Activated CD8-positive, alpha-beta memory T cell treated with anti-CD3 and anti-CD28 coated beads for 36 hours (primary cell): Measurements from ENCODE around the gene OR4F6. TPM values are rescaled to one million over a fixed set of nuclear protein-coding genes. Genes with fewer than 3 reads are reported as not detected.
"Not testable (repeated sequence)": the region's sequence is repeated elsewhere in the genome, so short reads cannot be mapped to it uniquely, and the experiment has no call there.

Source experiments
- CTCF ChIA-PET: fragments of 350-600 bp; sonication (Branson Sonifier 250); formaldehyde crosslinking; loops from one replicate; lab custom pipeline; 2021; ENCODE audit warnings: antibody characterized with exemption; lab: Charles Lee
- POLR2A ChIA-PET: fragments of 350-600 bp; sonication (Branson Sonifier 250); formaldehyde crosslinking; loops from one replicate; lab custom pipeline; 2021; ENCODE audit warnings: antibody characterized with exemption; lab: Charles Lee
- total RNA-seq, 2 experiments: library from RNA; stranded (reverse); gene quantifications; one replicate each; pipeline ENCODE4 v1.2.3, GENCODE V29; 2021

OR4F6 gene, protein sequence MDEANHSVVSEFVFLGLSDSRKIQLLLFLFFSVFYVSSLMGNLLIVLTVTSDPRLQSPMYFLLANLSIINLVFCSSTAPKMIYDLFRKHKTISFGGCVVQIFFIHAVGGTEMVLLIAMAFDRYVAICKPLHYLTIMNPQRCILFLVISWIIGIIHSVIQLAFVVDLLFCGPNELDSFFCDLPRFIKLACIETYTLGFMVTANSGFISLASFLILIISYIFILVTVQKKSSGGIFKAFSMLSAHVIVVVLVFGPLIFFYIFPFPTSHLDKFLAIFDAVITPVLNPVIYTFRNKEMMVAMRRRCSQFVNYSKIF
- not detected for total RNA-seq

DNA sequence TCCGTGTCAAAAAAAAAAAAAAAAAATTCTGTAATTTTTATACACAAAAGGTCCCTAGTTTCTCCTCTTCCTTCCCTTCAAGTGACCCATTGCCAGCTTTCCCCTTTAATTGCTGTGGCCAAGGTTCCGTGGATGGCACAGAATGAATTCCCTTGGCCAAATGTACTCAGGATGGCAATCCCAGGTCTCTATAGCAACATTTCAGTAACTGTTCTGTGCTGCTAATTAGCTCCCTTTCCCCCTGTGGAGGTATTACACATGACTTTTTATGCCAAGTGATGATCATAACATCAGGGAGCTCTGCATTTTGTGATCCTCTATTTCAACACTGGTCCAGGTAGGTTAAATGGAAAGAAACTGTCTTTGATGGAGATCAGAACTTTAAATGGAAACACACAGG, at the start of gene OR4F6:
Gene OR4F6 (plus strand): TSS at position 301 of the 400 bp plus-strand sequence. CDS start 2,211 bp downstream, outside the sequence.
- CTCF ChIA-PET, result no interaction called here
- POLR2A ChIA-PET, result no interaction called here

- CTCF ChIA-PET, POLR2A ChIA-PET: not testable (repeated sequence)
Observed at GRCh38 chr15:101764669-101765339, 38.5 kb upstream of the OR4F6 start.

DNA sequence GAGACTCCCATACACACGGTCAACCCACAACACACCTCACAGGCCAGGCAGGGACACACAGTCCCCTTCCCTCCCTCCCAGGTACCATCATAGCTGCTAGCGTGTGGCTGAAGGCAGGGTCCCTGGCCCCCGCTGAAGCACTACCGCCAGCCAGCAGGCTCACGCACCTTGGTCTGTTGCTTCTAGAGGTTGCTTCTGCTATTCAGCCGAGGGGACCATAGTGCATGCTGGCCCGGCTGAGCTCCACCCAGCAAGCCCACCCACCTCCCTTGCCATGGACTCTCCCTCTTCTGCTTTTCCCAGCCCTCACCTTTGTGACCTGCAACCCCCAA, 38.0 kb upstream of the OR4F6 start:
- CTCF ChIA-PET, POLR2A ChIA-PET: not testable (repeated sequence)

DNA sequence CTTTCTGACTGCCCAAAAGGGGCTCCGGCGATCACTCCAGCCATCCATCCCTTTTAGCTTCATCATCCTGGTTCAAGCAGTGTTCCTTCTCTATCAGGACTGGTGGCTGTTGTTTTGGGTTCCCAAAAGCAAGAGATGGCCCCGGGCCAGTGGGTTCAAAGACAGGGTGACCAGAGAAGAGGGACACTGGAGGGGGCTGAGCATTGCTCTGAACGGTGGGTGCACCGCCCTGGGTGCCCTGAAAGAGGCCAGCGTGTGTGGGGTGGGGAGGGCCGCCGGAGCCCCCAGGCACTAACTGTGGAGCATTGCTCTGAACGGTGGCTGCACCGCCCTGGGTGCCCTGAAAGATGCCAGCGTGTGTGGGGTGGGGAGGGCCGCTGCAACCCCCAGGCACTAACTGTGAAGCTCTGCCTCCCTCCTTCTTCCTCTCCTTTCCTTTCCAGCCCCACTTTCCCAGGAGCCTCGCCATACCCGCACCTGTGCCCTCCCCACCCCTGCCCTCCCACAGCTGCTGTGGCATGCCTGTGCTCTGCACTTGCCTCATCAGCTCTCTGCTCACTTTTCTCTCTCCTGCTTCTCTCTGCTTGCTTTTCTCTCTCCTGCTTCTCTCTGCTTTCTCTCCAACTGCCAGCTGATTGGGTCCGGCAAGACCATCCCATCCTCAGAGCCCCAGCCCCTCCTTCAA, 37.4 kb upstream of the OR4F6 start:
- ChIA-PET CTCF (no interaction called here), POLR2A (no interaction called here)

DNA sequence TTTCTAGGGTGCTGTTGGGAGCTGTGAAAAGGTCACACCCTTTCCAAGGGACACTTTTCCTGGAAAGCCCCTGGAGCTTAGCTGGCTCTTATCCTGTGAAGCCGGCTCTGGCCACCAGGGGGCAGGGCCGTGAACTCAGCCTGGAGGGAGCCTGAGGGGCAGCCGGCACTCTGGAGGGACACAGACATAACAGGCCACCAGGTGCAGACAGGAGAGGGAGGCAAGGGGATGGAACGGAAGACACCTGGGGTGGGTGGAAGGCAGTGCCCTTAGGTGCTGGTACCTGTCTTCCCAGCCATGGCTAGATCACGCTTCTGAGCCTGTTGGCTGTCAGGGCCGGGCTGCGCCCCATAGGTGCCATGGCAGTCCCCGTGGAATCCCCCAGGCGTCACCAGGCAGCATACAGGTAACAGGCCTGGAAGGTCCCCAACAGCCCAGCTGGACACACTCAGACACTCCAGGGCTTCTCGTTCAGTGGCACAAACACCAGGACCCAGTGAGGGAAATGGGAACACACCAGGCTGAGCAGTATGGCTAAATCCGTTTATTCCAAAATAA, 36.1 kb upstream of the OR4F6 start:
- CTCF ChIA-PET, POLR2A ChIA-PET: not testable (repeated sequence)

GRCh38 chr15:101772921-101773320, 30.4 kb upstream of the OR4F6 start:
- ChIA-PET POLR2A (no interaction called here), CTCF (no interaction called here)

DNA sequence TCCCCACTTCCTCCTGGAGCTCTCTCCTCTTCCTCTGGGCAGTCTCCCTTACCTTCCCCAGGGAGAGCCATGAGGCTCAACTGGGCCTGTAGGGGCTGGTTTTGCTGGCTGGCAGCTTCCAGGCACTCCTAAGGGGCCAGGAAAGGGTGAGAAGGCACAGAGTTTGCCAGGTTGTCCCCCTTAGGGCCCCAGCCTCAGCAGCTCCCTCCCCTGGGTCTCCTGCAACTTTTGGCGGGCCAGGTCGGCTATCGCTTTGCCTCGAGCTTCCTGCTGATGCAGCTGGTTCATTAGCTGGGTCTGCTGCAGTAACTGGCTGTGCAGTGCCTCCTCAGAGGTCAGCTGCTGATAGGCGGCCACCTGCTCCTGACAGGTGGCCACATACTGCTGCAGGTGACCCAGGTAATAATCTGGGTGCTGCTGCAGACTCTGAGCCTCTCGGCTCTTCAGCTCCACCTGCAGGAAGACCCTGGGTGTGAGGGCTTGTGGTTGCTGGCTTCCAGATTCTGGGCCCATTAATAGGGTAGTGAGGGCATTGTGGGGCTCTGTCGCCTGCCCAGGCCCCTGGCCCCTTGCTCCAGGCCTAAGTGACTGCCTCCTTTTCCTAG, 29.7 kb upstream of the OR4F6 start:
- ChIA-PET POLR2A (no interaction called here), CTCF (no interaction called here)

DNA sequence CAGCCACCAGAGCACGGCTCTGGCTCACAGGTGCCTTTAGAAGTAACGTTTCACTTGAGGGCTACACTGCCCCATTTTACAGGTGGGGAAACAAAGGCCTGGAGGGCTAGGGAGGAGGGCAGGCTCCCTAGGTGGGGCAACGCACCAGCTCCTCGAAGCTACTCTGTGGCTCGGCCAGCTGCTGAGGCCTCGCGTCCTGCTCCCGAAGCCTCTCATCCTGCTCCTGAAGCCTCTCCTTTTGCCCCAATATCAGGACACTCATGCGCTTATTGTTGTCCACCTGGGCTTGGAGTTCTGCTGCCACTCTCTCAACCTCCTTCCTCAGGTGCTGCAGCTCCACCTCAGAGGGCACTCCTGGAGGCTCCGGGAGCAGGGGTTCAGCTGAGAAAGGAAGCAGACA, 28.2 kb upstream of the OR4F6 start:
- ChIA-PET POLR2A (no interaction called here), CTCF (no interaction called here)

GRCh38 chr15:101778576-101778975, 24.7 kb upstream of the OR4F6 start:
- POLR2A ChIA-PET, CTCF ChIA-PET: not testable (repeated sequence)

DNA sequence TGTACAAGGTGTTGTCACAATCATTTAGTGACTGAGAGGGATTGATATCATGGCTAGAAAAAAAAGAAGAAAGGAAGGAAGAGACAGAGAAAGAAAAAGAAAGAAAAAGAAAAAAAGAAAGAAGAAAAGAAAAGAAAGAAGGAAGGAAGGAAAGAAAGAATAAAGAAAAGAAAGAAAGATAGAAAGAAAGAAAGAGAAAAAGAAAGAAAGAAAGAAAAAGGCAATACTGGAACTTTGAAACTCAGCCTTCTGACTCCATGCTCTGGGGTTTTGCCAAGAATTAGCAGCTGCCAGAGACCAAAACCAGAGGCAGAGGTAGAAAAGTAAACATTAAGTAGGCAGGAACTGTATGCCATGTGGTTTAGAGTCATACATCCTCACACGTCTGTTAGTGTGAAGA, 23.1 kb upstream of the OR4F6 start:
- POLR2A ChIA-PET, CTCF ChIA-PET: not testable (repeated sequence)

DNA sequence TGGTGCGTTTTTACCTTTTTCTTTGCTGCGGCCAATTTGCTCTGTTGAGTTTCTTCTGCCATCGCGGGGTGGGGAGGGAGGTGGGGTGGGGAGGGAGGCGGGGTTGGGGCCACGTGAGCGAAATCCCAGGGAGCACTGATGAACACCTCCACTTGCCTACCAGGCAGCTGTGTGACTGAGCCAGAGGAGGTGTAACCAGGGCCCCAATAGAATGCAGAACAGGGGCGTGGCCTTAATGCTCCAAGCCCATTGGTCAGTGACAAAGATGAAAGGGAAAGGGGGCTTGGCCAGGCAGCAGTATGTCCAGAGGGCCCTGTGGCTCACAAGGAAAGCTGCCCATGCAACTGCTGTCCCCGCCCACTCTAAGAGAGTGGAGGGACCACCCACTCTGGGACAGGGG, 21.4 kb upstream of the OR4F6 start:
- CTCF ChIA-PET, result no interaction called here

GRCh38 chr15:101784644-101785043, 18.7 kb upstream of the OR4F6 start:
- CTCF ChIA-PET, result no interaction called here

More for the DNA sequence above, 21.4 kb upstream of the OR4F6 start:
- POLR2A ChIA-PET, result no interaction called here

DNA sequence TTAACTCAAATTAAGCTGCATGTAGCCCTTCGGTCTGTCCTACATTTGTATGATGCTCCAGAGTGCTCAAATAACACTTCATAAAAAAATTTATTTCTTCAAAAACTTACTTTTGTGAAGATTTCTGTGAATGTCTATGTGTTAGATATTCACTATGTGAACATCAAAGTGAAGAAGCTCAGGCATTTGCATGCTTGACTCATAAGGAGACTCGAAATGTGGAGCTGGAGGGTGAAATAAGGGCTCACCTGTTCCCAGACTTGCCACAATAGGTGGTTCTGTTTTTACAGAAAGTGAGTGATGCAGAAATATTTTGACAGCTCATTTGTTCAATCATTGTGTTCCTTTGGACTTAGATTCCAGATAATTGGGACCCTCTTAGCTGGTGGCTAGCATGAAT, 16.9 kb upstream of the OR4F6 start:
- CTCF ChIA-PET, POLR2A ChIA-PET: not testable (repeated sequence)

More at GRCh38 chr15:101784644-101785043, 18.7 kb upstream of the OR4F6 start:
- POLR2A ChIA-PET, result no interaction called here

DNA sequence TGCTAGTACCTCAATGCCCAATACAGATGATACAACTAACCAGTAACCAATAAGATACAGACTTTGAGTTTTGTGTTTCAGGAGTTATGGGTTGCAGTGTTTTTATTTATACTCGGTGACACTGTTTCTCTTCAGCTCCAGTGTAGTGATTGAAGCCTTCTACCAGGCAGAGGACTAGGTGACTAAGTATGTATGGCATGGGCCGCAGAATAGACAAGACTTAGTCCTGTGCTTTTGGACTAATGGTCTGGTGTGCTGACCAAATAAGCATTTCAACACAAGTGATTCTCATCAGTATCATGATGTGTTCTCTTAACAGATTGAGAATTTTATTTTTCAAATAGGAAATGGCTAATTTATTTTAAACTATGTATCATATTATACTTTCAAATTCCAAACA, 15.3 kb upstream of the OR4F6 start:
- CTCF ChIA-PET, result interaction anchor here (0.7 kb wide), 1 partner anchor 1988 kb away, joined by 4 read pairs; no protein-coding TSS in a partner anchor
- POLR2A ChIA-PET, result not testable (repeated sequence)

DNA sequence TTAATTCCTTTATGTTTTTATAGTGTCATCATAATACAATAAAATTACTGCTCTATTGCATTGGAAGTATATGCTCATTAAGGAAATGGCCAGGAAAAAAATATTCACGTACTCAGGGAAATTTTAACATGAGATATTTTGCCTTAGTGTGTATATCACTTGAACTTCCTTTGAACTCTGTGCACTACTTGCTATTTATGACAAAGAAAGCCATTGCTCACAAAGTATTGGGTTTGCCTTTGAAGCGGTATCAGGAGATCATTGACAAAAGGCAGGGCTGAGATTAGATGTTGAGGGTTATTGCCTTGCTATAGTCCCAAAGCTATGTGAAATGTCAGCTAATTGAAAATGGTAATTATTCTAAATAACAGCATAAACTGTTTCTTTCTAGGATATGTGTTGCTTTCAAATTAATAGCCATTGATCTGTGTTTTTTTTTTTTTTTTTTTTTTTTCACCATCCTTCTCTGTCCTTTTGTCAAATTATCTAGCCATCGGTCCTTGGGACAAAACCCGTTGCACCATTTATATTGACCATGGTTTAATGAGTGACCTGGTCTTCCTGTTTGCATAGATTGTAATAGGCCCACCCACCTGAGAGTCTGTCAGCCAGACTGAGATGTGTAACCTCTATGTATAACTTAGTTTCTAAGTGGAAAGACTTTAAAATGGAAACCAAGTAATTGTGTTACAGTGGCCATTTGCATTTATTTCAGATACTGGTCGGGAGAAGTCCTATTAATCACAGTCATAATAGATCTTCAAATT, 14.6 kb upstream of the OR4F6 start:
- CTCF ChIA-PET, result interaction anchor here (0.7 kb wide), 1 partner anchor 1989 kb away, joined by 4 read pairs; no protein-coding TSS in a partner anchor
- POLR2A ChIA-PET, result not testable (repeated sequence)

DNA sequence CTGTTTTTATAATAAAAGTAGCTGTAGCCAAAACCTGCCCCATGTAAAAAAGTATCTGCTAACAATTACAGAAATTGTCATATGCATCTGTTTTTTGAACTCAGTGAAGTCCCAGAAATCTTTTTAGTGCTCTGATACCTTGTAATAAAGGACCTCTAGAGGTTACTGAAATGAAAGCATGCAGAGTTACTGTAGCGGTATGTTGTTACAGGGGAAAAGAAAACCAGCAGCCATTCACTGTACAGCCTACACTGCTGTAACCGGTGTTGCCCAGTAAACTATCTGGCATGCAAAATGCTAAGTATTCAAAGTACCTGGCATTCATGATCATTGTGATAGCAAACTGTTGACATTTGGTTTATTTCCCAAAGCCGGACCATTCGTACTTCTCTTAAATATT, 12.6 kb upstream of the OR4F6 start:
- POLR2A ChIA-PET, CTCF ChIA-PET: not testable (repeated sequence)

- POLR2A ChIA-PET, CTCF ChIA-PET: not testable (repeated sequence)
Observed at GRCh38 chr15:101793981-101794380, 9.3 kb upstream of the OR4F6 start.

GRCh38 chr15:101795455-101795854, 7.9 kb upstream of the OR4F6 start:
- ChIA-PET POLR2A (no interaction called here), CTCF (no interaction called here)

DNA sequence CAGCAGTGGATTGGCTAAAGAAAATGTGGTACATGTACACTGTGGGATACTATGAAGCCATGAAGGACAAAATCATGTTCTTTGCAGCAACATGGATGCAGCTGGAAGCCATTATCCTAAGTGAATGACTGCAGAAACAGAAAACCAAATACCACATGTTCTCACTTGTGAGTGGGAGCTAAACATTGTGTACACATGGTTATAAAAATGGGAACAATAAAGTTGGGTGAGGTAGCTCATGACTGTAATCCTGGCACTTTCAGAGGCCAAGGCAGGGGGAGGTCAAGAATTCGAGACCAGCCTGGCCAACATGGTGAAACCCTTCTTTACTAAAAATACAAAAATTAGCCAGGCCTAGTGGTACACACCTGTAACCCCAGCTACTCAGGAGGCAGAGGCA, 3.6 kb upstream of the OR4F6 start:
- CTCF ChIA-PET, result no interaction called here

More for the DNA sequence above, 3.6 kb upstream of the OR4F6 start:
- POLR2A ChIA-PET, result no interaction called here
